HepG2 (cell line): ENCODE data around the gene VPS25. TPM values are rescaled to one million over a fixed set of nuclear protein-coding genes. Genes with fewer than 3 reads are reported as not detected.
A peak's percentile ranks its signal among the peaks of the same experiment; 100 is the strongest.

Experiments
- CBX2 ChIP-seq, 2 experiments: fragments of 200-600 bp in 1 of 2; sonication (generic); formaldehyde crosslinking in 1 of 2; IDR thresholded peaks; 2 replicates each; pipeline versions ENCODE4 v1.7.0 to v1.8.1; 2018 to 2022; ENCODE audit warnings: low read depth in 2 of 2, low read length in 1 of 2, mild to moderate bottlenecking in 1 of 2, missing genetic modification reagents in 1 of 2
- DPF2 ChIP-seq: sonication (generic); formaldehyde crosslinking; IDR thresholded peaks from 2 replicates; pipeline ENCODE4 v1.4.0; 2020; ENCODE audit warnings: mild to moderate bottlenecking, low read depth, missing genetic modification reagents, borderline replicate concordance
- PPARG ChIP-seq: conservative IDR thresholded peaks from 2 replicates; pipeline ENCODE4 v1.6.1; 2016; ENCODE audit warnings: missing biosample characterization, missing genetic modification reagents
- SP1 ChIP-seq, 2 experiments: fragments of 450-650 bp in 1 of 2; sonication (generic) in 1 of 2; formaldehyde crosslinking in 1 of 2; IDR thresholded peaks; 2 replicates each; pipeline versions ENCODE4 v1.4.0 to v1.6.1; 2016 to 2020; ENCODE audit warnings: missing genetic modification reagents in 1 of 2
- SRY ChIP-seq: sonication (generic); formaldehyde crosslinking; IDR thresholded peaks from 2 replicates; pipeline ENCODE4 v1.8.0; 2022; ENCODE audit warnings: mild to moderate bottlenecking, missing genetic modification reagents
- XBP1 ChIP-seq: sonication (generic); formaldehyde crosslinking; IDR thresholded peaks from 2 replicates; pipeline ENCODE4 v1.5.0; 2020; ENCODE audit warnings: missing genetic modification reagents
- ZNF12 ChIP-seq: sonication (generic); formaldehyde crosslinking; IDR thresholded peaks from 2 replicates; pipeline ENCODE4 v1.5.0; 2020; ENCODE audit warnings: missing genetic modification reagents
- ZNF17 ChIP-seq: sonication (generic); formaldehyde crosslinking; IDR thresholded peaks from 2 replicates; pipeline ENCODE4 v1.5.0; 2020; ENCODE audit warnings: mild to moderate bottlenecking, missing genetic modification reagents
- ZNF678 ChIP-seq: sonication (generic); formaldehyde crosslinking; IDR thresholded peaks from 2 replicates; pipeline ENCODE4 v1.4.0; 2020; ENCODE audit warnings: mild to moderate bottlenecking, missing genetic modification reagents
- polyA plus RNA-seq, 8 experiments: library from polyadenylated mRNA; depleted of rRNA in 3 of 8; stranded (reverse) in 7 of 8; unstranded in 1 of 8; fragments of >200 nt; fragmentation: Illumina TruSeq in 4 of 8; extraction: Trizol in 4 of 8; gene quantifications; 2 replicates each; pipeline versions ENCODE4 v1.2.1 to v1.2.3, GENCODE V29; 2011 to 2016; ENCODE audit warnings: low read depth in 4 of 8, missing spikeins in 1 of 8, mixed read lengths in 1 of 8; ENCODE audit not compliant: insufficient read depth in 1 of 8
- total RNA-seq, 5 experiments: library from RNA; depleted of rRNA; stranded (reverse); fragments of >200 nt; fragmentation: Illumina TruSeq; extraction: Trizol; gene quantifications; 2 replicates each; pipeline ENCODE4 v1.2.3, GENCODE V29; 2016; ENCODE audit warnings: low read depth in 1 of 5
- TF ChIP-seq, protein P1 (sequence below), 2 experiments: fragments of 450-650 bp in 1 of 2; sonication (generic) in 1 of 2; formaldehyde crosslinking; IDR thresholded peaks; 2 replicates each; pipeline versions ENCODE4 v1.5.0 to v1.8.0; 2020 to 2022; ENCODE audit warnings: mild to moderate bottlenecking in 1 of 2, missing genetic modification reagents in 1 of 2
- TF ChIP-seq, protein P2 (sequence below): IDR thresholded peaks from 2 replicates; pipeline ENCODE4 v1.6.1; 2016; ENCODE audit warnings: low read depth, borderline replicate concordance
- TF ChIP-seq, protein P3 (sequence below): sonication (generic); formaldehyde crosslinking; IDR thresholded peaks from 2 replicates; pipeline ENCODE4 v1.5.1; 2020; ENCODE audit warnings: mild to moderate bottlenecking, missing genetic modification reagents, borderline replicate concordance
- TF ChIP-seq, protein P4 (sequence below): sonication (generic); formaldehyde crosslinking; IDR thresholded peaks from 2 replicates; pipeline ENCODE4 v1.5.0; 2020; ENCODE audit warnings: missing genetic modification reagents, mild to moderate bottlenecking, borderline replicate concordance
- TF ChIP-seq, protein P5 (sequence below): sonication (generic); formaldehyde crosslinking; IDR thresholded peaks from 2 replicates; pipeline ENCODE4 v1.4.0; 2020; ENCODE audit warnings: missing genetic modification reagents, mild to moderate bottlenecking, borderline replicate concordance
- TF ChIP-seq, protein P6 (sequence below): sonication (generic); formaldehyde crosslinking; IDR thresholded peaks from 2 replicates; pipeline ENCODE4 v1.5.0; 2020; ENCODE audit warnings: missing genetic modification reagents
- TF ChIP-seq, protein P7 (sequence below): sonication (generic); formaldehyde crosslinking; IDR thresholded peaks from 2 replicates; pipeline ENCODE4 v1.5.0; 2020; ENCODE audit warnings: missing genetic modification reagents
- TF ChIP-seq, protein P8 (sequence below): sonication (generic); formaldehyde crosslinking; IDR thresholded peaks from 2 replicates; pipeline ENCODE4 v1.4.0; 2020; ENCODE audit warnings: missing genetic modification reagents

Gene VPS25
- total and polyA plus RNA-seq, 2 of the 13 experiments (the other 11 are each of a cell fraction or from before 2014, with no cell fraction given), result 161 to 249 TPM

DNA sequence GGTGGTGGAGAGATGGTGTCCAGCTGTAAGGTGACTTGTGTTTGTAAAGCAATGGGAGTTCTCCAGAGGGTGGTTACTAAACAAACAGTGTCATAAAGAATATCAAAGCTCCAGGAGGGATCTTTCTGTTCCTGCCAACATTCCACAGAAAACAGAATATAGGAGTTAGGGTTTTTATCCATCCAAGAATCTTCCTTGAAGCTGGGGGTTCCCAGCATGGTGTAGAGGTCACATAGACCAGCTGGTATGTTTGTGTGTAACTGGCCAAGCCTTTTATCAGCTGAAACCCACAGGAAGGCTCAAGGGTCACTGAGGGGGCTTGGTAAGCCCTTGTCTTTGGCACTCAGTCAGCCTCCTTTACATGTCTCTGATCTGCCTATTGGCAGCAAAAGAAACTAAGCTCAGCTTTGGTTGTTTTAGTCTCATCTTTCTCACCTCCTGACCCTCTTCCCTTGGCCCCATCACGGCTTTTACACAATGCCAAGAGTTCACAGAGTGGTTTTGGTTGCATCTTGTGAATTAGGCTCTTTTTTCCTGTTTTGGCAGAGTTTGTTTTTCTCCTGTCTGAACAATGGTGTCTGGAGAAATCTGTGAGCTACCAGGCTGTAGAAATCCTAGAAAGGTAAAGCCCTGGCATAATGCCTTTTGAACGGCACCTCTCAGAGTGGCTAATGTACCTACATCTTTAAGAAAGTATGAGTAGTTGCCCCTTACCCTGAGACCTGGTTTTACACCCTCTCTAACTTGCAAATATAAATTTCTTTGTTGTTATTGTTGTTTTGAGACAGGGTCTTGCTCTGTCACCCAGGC is 30.0 kb downstream of the VPS25 start (continued):
- TF ChIP-seq, protein P1, sequence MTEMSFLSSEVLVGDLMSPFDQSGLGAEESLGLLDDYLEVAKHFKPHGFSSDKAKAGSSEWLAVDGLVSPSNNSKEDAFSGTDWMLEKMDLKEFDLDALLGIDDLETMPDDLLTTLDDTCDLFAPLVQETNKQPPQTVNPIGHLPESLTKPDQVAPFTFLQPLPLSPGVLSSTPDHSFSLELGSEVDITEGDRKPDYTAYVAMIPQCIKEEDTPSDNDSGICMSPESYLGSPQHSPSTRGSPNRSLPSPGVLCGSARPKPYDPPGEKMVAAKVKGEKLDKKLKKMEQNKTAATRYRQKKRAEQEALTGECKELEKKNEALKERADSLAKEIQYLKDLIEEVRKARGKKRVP (CRISPR knock-in tag; IDR thresholded peaks at IDR 0.05), result no peak
- no peak for TF ChIP-seq ZNF678 (CRISPR knock-in tag)
- TF ChIP-seq, protein P2, sequence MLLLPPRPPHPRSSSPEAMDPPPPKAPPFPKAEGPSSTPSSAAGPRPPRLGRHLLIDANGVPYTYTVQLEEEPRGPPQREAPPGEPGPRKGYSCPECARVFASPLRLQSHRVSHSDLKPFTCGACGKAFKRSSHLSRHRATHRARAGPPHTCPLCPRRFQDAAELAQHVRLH (CRISPR knock-in tag), result no peak; the same call in 1 of the 2 replicates
- TF ChIP-seq, protein P3, sequence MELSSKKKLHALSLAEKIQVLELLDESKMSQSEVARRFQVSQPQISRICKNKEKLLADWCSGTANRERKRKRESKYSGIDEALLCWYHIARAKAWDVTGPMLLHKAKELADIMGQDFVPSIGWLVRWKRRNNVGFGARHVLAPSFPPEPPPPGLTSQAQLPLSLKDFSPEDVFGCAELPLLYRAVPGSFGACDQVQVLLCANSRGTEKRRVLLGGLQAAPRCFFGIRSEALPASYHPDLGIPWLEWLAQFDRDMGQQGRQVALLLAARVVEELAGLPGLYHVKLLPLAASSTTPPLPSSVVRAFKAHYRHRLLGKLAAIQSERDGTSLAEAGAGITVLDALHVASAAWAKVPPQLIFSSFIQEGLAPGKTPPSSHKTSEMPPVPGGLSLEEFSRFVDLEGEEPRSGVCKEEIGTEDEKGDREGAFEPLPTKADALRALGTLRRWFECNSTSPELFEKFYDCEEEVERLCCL (CRISPR knock-in tag), result no peak
- TF ChIP-seq, protein P4, sequence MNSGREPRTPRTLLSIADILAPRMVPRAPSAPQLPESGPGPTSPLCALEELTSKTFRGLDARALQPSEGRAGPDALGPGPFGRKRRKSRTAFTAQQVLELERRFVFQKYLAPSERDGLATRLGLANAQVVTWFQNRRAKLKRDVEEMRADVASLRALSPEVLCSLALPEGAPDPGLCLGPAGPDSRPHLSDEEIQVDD (CRISPR knock-in tag), result no peak
- TF ChIP-seq ZNF12 (CRISPR knock-in tag), result no peak
- no peak for TF ChIP-seq SP1 (IDR thresholded peaks at IDR 0.05)
- TF ChIP-seq SP1 (CRISPR knock-in tag; IDR thresholded peaks at IDR 0.05), result no peak
- TF ChIP-seq, protein P5, sequence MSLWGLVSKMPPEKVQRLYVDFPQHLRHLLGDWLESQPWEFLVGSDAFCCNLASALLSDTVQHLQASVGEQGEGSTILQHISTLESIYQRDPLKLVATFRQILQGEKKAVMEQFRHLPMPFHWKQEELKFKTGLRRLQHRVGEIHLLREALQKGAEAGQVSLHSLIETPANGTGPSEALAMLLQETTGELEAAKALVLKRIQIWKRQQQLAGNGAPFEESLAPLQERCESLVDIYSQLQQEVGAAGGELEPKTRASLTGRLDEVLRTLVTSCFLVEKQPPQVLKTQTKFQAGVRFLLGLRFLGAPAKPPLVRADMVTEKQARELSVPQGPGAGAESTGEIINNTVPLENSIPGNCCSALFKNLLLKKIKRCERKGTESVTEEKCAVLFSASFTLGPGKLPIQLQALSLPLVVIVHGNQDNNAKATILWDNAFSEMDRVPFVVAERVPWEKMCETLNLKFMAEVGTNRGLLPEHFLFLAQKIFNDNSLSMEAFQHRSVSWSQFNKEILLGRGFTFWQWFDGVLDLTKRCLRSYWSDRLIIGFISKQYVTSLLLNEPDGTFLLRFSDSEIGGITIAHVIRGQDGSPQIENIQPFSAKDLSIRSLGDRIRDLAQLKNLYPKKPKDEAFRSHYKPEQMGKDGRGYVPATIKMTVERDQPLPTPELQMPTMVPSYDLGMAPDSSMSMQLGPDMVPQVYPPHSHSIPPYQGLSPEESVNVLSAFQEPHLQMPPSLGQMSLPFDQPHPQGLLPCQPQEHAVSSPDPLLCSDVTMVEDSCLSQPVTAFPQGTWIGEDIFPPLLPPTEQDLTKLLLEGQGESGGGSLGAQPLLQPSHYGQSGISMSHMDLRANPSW, result 0 out of 2 replicates have a peak, but pooled peaks have one; percentile 51
- TF ChIP-seq, protein P6, sequence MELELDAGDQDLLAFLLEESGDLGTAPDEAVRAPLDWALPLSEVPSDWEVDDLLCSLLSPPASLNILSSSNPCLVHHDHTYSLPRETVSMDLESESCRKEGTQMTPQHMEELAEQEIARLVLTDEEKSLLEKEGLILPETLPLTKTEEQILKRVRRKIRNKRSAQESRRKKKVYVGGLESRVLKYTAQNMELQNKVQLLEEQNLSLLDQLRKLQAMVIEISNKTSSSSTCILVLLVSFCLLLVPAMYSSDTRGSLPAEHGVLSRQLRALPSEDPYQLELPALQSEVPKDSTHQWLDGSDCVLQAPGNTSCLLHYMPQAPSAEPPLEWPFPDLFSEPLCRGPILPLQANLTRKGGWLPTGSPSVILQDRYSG (CRISPR knock-in tag), result no peak
- no peak for TF ChIP-seq CBX2 (IDR thresholded peaks at IDR 0.05; ENCODE audit: low read depth, low read length)
- TF ChIP-seq CBX2 (CRISPR knock-in tag; IDR thresholded peaks at IDR 0.05; ENCODE audit: low read depth), result no peak
- TF ChIP-seq XBP1, result no peak
- TF ChIP-seq, protein P7, sequence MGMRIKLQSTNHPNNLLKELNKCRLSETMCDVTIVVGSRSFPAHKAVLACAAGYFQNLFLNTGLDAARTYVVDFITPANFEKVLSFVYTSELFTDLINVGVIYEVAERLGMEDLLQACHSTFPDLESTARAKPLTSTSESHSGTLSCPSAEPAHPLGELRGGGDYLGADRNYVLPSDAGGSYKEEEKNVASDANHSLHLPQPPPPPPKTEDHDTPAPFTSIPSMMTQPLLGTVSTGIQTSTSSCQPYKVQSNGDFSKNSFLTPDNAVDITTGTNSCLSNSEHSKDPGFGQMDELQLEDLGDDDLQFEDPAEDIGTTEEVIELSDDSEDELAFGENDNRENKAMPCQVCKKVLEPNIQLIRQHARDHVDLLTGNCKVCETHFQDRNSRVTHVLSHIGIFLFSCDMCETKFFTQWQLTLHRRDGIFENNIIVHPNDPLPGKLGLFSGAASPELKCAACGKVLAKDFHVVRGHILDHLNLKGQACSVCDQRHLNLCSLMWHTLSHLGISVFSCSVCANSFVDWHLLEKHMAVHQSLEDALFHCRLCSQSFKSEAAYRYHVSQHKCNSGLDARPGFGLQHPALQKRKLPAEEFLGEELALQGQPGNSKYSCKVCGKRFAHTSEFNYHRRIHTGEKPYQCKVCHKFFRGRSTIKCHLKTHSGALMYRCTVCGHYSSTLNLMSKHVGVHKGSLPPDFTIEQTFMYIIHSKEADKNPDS (CRISPR knock-in tag), result no peak
- no peak for TF ChIP-seq SRY
- TF ChIP-seq PPARG (CRISPR knock-in tag), result no peak
- TF ChIP-seq ZNF17 (CRISPR knock-in tag), result no peak
- TF ChIP-seq, protein P8, sequence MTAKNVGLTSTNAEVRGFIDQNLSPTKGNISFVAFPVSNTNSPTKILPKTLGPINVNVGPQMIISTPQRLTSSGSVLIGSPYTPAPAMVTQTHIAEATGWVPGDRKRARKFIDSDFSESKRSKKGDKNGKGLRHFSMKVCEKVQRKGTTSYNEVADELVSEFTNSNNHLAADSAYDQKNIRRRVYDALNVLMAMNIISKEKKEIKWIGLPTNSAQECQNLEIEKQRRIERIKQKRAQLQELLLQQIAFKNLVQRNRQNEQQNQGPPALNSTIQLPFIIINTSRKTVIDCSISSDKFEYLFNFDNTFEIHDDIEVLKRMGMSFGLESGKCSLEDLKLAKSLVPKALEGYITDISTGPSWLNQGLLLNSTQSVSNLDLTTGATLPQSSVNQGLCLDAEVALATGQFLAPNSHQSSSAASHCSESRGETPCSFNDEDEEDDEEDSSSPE (CRISPR knock-in tag), result no peak
- no peak for TF ChIP-seq DPF2
